NCI-H146 treated with DMSO at 0.1 percent for 48 hours (cell line): ENCODE data around the gene LHX1.

Experiments
- DNase-seq: peaks from one replicate; lab custom pipeline; 2025; ENCODE audit not compliant: unreplicated experiment; lab: John Stamatoyannopoulos, UW

Gene LHX1

GRCh38 chr17:36937959-36938565 lies 787 bp downstream of the LHX1 start:
- no peak for DNase-seq

- no peak for DNase-seq
Observed at GRCh38 chr17:36938566-36939051, 1.3 kb downstream of the LHX1 start.

- no peak for DNase-seq
Observed at GRCh38 chr17:36939052-36939801, 2.0 kb downstream of the LHX1 start.

- DNase-seq, result no peak
Observed at GRCh38 chr17:36939802-36940312, 2.6 kb downstream of the LHX1 start.

GRCh38 chr17:36940313-36941264 lies 3.3 kb downstream of the LHX1 start:
- DNase-seq, result no peak

- DNase-seq, result no peak
Observed at GRCh38 chr17:36941265-36942010, 4.2 kb downstream of the LHX1 start.

GRCh38 chr17:36942019-36942599 lies 4.8 kb downstream of the LHX1 start:
- no peak for DNase-seq

GRCh38 chr17:36942631-36943125 lies 5.4 kb downstream of the LHX1 start:
- DNase-seq, result no peak

GRCh38 chr17:36943250-36944191 lies 6.2 kb downstream of the LHX1 start:
- DNase-seq, result no peak

GRCh38 chr17:36944553-36944952 lies 7.3 kb downstream of the LHX1 start:
- no peak for DNase-seq

- DNase-seq, result no peak
Observed at GRCh38 chr17:36945140-36945539, 7.9 kb downstream of the LHX1 start.

GRCh38 chr17:36945959-36946725 lies 8.9 kb downstream of the LHX1 start:
- no peak for DNase-seq

- DNase-seq, result no peak
Observed at GRCh38 chr17:36946726-36947091, 9.4 kb downstream of the LHX1 start.

- peak; percentile 47 for DNase-seq
Observed at GRCh38 chr17:36947922-36948716, 10.8 kb downstream of the LHX1 start.

GRCh38 chr17:36948717-36949460 lies 11.6 kb downstream of the LHX1 start, which contains the start of gene AATF:
Gene AATF, plus strand, starts transcription at chr17:36948954. Its CDS starts 172 bp downstream, at chr17:36949126.
- peak; percentile 91 for DNase-seq

- no peak for DNase-seq
Observed at GRCh38 chr17:36949461-36949927, 12.2 kb downstream of the LHX1 start.
